GM18508 (cell line): ENCODE data around the gene TMEM240.

Experiments
- ATAC-seq: cut with Tn5 transposase; IDR thresholded peaks from one replicate; pipeline ENCODE4 v1.9.1; 2021; ENCODE audit warnings: moderate number of reproducible peaks; ENCODE audit not compliant: insufficient read depth, unreplicated experiment

Gene TMEM240

DNA sequence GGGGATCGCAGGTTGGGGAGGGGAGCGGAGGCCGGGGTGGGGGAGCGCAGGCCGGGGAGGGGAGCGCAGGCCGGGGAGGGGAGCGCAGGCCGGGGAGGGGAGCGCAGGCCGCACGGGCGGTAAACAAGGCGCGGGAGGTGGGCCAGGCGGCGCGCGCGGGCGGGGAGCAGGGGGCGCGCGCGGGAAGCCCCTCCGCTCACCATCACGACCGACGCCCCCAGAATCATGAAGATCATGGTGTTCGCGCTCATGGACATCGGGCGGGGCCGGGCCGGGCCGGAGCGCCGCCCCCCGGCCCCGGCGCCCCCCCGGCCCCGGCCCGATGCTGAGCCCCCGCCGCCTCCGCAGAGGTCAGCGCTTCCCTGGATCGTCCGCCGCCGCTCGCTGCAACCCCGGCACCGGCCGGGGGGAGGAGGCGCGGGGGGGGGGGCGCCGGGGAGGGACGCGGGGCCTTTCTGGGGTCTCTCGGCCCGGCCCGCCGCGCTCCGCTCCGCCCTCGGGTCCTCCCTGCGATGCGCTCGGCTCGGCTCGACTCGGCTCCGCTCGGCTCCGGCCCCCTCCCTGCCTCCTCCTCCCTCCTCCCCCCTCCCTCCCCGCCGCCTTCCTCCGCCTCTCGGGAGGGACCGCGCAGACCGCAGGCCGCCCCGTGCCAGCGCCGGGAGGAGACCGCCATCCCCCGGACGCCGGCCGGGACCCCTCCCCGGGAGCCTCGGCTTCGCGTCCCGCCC, at the start of gene TMEM240:
TSS of gene TMEM240 (minus strand) at position 535 of the 728 bp plus-strand sequence. CDS start at position 257, 278 bp downstream.
- no peak for ATAC-seq

GRCh38 chr1:1583347-1584010, 43.1 kb upstream of the TMEM240 start:
- ATAC-seq, result no peak

DNA sequence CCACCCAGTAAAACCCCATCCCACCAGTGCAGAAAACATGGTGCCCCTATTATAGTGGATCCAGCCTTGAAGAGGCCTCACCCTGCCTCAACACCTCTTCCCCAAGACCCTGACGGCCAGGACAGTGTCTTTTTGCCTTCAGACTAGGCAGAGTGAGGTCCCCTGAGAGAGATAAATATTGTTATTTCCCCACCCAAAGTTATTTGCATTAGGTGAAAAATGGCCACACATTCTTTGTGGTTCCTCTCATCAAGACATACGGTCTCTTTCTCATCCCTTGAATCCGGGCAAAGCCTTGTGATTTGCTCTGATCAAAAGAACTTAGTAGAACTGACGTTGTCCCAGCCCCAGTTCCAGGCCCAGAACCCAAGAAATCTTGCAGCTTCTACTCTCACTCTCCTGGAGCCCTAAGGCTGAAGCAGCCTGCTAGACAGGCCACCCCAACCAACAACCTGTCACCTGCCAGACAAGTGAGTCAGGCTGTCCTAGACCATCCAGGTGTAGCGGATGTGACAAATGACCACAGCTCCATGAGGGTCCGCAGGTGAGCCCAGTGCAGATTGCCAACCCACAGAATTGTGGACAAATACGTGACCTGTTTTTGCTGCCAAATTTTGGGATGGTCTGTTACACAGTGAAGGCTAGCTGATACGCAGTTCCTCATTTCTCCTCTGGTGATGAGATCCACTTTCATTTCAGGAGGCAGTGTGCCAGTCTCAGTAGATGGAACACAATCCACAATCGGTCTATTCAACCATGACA, 42.3 kb upstream of the TMEM240 start:
- ATAC-seq, result no peak

- ATAC-seq, result no peak
Observed at GRCh38 chr1:1578371-1578940, 38.0 kb upstream of the TMEM240 start.

- no peak for ATAC-seq
Observed at GRCh38 chr1:1577367-1578011, 37.1 kb upstream of the TMEM240 start.

GRCh38 chr1:1574721-1575537, 34.5 kb upstream of the TMEM240 start, which contains the start of gene SSU72:
SSU72 (minus strand) TSS chr1:1574863; CDS start chr1:1574557, 306 bp downstream.
- no peak for ATAC-seq

GRCh38 chr1:1573843-1574720, 33.7 kb upstream of the TMEM240 start:
- no peak for ATAC-seq

GRCh38 chr1:1569341-1569740, 28.9 kb upstream of the TMEM240 start:
- no peak for ATAC-seq

GRCh38 chr1:1567891-1568291, 27.5 kb upstream of the TMEM240 start:
- no peak for ATAC-seq

- ATAC-seq, result no peak
Observed at GRCh38 chr1:1567152-1567875, 26.9 kb upstream of the TMEM240 start.

DNA sequence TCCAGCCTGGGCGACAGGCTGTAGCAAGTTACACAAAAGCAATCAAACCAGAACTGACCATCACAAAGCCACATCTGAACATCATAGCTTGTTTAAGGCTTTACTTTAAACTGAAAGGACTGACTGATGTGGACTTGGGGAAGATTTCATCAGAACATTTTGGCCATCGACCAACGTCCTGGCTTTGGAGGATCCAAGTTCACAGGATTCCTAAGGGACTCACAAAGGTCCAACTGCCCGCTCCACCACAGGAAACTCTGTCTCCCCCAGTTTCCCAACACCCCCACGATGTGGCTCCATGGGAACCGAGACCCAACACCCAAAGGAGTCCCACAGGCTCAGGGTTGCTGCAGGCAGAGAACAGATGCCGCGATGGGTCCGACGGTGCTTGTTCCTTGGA, 24.9 kb upstream of the TMEM240 start:
- no peak for ATAC-seq

GRCh38 chr1:1564268-1564667, 23.8 kb upstream of the TMEM240 start:
- ATAC-seq, result no peak

GRCh38 chr1:1563688-1564087, 23.3 kb upstream of the TMEM240 start:
- no peak for ATAC-seq

DNA sequence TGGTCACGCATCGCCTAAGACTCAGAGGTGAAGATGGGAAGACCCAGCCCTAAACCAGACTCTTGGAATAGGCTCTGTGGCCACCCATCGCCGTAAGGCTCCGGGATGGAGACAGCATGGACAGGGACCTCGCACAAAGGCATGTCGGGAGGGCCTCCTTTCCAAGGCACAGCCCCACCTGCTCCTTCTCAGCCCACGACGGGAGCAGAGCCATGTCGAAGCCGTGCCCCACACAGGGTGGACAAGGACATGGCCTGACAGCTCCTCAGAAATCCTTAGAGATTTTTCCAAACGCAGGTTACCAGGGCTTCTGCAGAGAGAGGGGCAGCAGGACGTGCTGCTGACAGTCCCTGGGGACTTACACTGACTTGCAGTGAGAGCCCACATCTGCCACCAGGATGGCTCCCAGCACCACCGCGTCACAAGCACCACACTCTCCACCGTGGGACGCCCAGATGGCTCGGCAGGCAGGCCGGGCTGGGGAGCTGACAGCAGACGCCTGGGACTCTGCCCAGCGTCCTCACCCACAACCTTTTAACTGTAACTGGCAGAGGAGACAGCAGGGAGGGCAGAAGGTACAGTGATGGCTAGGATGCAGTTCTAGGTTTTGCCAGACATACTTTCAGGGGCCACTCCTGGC, 22.3 kb upstream of the TMEM240 start:
- ATAC-seq, result no peak

DNA sequence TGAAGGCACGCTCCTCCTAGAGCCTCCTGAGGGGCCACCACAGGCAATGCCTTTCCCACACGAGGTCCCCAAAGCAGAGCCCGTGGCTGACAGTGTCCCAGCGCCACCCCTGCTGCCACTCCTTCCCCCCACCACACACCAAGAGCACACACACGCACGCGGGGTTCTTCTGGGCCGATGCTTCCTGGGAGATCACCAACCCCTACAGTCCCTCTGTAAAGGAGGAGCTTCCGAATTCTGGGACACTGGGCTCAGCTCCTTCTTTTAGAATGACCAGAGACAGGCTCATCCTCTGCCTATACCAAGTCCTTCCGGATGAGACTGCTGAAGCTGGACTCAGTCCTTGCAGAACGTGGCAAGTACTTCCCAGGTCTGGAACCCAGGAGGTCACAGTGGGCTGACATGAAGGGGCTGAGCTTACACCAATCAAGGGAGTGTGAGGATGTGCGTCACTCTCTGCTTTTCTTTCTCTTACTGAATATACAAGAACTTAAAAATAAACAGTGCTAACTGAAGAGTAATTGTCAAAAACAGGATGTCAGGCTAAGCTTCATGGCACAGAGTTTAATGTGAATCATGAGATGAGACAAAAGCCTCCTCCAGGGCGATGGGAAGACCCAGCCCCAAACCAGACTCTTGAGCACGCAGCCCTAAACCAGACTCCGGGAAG, 21.5 kb upstream of the TMEM240 start:
- no peak for ATAC-seq

- ATAC-seq, result no peak
Observed at GRCh38 chr1:1560178-1560577, 19.8 kb upstream of the TMEM240 start.

DNA sequence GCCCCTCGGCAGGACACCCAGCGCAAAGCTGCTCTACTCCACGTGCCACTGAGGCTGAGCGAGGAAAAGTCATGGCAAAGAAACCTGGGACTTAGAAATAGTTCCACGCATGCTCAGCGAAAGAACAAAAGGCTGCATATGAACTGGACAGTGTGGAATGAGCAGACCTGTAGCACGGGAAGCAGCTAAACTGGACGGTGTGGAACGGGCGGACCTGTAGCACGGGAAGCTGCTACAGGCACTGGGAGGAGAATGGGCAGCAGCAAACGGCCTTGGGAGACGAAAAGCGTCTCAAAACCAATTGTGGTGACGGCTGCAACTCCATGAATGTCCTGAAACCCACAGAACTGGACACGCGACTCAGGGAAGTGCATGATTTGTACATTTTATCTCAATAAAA, 18.6 kb upstream of the TMEM240 start:
- no peak for ATAC-seq
